ENCODE measurements around the gene TRMT61B. TPM values are rescaled to one million over a fixed set of nuclear protein-coding genes. Genes with fewer than 3 reads are reported as not detected.

The TRMT61B gene
- total and polyA plus RNA-seq, 2 of the 13 experiments (the other 11 are each of a cell fraction or from before 2014, with no cell fraction given): 19.7 to 23.5 TPM

- Histone ChIP-seq H3K79me2 (ENCODE audit: insufficient read depth, low read length) (peaks cover 37% of the 10 kb centered on the region), H4K20me1 (ENCODE audit: insufficient read depth, low read length) (no peaks in the 10 kb centered on the region), H3K27me3 (ENCODE audit: control insufficient read depth in 1 of 2, insufficient read depth in 2 of 2, low read length in 2 of 2) (no peaks in the 10 kb centered on the region; a peak in 1 of 5 replicates), H3K4me2 (ENCODE audit: low read depth, low read length) (peak overlapping the region; percentile 82), H3K36me3 (replicated peaks in 1 of 2; ENCODE audit: control insufficient read depth in 1 of 2, insufficient read depth in 2 of 2, low read length in 2 of 2) (peaks cover 4 to 20% of the 10 kb centered on the region in 2 experiments; a peak in 3 of 5 replicates), H3K4me3 (replicated peaks in 1 of 3; ENCODE audit: insufficient read depth in 1 of 3, low read depth in 2 of 3, low read length in 3 of 3) (peak overlapping the region; percentile 88 to 98 (median 92)), H2AFZ (ENCODE audit: low read length) (no peak overlapping the region), H3K9me3 (ENCODE audit: low read length) (no peaks in the 10 kb centered on the region), H3K4me1 (ENCODE audit: insufficient read depth, low read length) (peaks cover 49% of the 10 kb centered on the region), H3K27ac (ENCODE audit: extremely low read length, insufficient read depth, low read length) (no peak overlapping the region), H3K9ac (ENCODE audit: insufficient read depth, low read depth, low read length) (peak overlapping the region; percentile 84)
- ChIA-PET CTCF (ENCODE audit: low intra/inter-chr PET ratio, low total read pairs) (no interaction called here), POLR2A (interaction anchor here (2.8 kb wide), 1 partner anchor 27 kb away, joined by 52 read pairs; the partner anchor contains the start of gene WDR43)
- intact Hi-C loops (cut with micrococcal nuclease; ENCODE audit: unreplicated experiment): no loop called here
- no TSS peak for BruUV-seq (replicated peaks)
- DNase-seq (ENCODE audit: low spot score) (no peak), FAIRE-seq (no peak), ATAC-seq (no peak)
- 44% methylated on average over 12 of the region's 12 CpGs for WGBS (ENCODE audit: low lambda C conversion rate)
- in situ Hi-C loops (cut with HindIII; ENCODE audit: extremely low pct_ligation_motif_present, low pct_unique_long_range_greater_than_20kb): no loop called here
- TF ChIP-seq ZNF616 (CRISPR knock-in tag; IDR thresholded peaks at IDR 0.05; ENCODE audit: low read depth) (0 out of 2 replicates have a peak, but pooled peaks have one; percentile 45), ZBTB20 (CRISPR knock-in tag; IDR thresholded peaks at IDR 0.05; ENCODE audit: borderline replicate concordance, low read depth) (0 out of 2 replicates have a peak, but pooled peaks have one; percentile 11), ZNF180 (CRISPR knock-in tag; IDR thresholded peaks at IDR 0.05; ENCODE audit: borderline replicate concordance, low read depth) (no peak)
Measured at GRCh38 chr2:28868611-28869010, 1.5 kb downstream of the TRMT61B start.

GRCh38 chr2:28855977-28856376 lies 14.1 kb downstream of the TRMT61B start:
- FAIRE-seq: no peak
- Histone ChIP-seq H3K27me3 (ENCODE audit: control insufficient read depth in 1 of 2, insufficient read depth in 2 of 2, low read length in 2 of 2) (no peaks in the 10 kb centered on the region), H3K4me2 (ENCODE audit: low read depth, low read length) (no peak overlapping the region), H3K9ac (ENCODE audit: insufficient read depth, low read depth, low read length) (no peak overlapping the region), H3K9me3 (ENCODE audit: low read length) (no peaks in the 10 kb centered on the region), H3K79me2 (ENCODE audit: insufficient read depth, low read length) (no peaks in the 10 kb centered on the region), H4K20me1 (ENCODE audit: insufficient read depth, low read length) (no peaks in the 10 kb centered on the region), H3K4me3 (replicated peaks in 1 of 3; ENCODE audit: insufficient read depth in 1 of 3, low read depth in 2 of 3, low read length in 3 of 3) (no peak overlapping the region), H3K27ac (ENCODE audit: extremely low read length, insufficient read depth, low read length) (no peak overlapping the region), H3K4me1 (ENCODE audit: insufficient read depth, low read length) (no peaks in the 10 kb centered on the region), H3K36me3 (replicated peaks in 1 of 2; ENCODE audit: control insufficient read depth in 1 of 2, insufficient read depth in 2 of 2, low read length in 2 of 2) (peaks cover 7 to 22% of the 10 kb centered on the region in 2 experiments), H2AFZ (ENCODE audit: low read length) (no peak overlapping the region)
- ChIA-PET CTCF (ENCODE audit: low intra/inter-chr PET ratio, low total read pairs) (no interaction called here), POLR2A (no interaction called here)
- BruUV-seq (replicated peaks): no TSS peak
- intact Hi-C loops (cut with micrococcal nuclease; ENCODE audit: unreplicated experiment): no loop called here
- no peak for DNase-seq (ENCODE audit: low spot score)
- ATAC-seq: no peak
- no peak for TF ChIP-seq ZNF280B (CRISPR knock-in tag; IDR thresholded peaks at IDR 0.05; ENCODE audit: borderline replicate concordance)
- TF ChIP-seq STAT5B (CRISPR knock-in tag; IDR thresholded peaks at IDR 0.05): no peak
- TF ChIP-seq MAFK (conservative IDR thresholded peaks at IDR 0.05 in 1 of 2, IDR thresholded peaks at IDR 0.05 in 1 of 2; ENCODE audit: low read length in 2 of 2): peak; percentile 33 to 61; a peak in 2 of 4 replicates
- TF ChIP-seq ZNF335 (CRISPR knock-in tag; IDR thresholded peaks at IDR 0.05): no peak
- TF ChIP-seq MNT (IDR thresholded peaks at IDR 0.05): no peak
- peak; percentile 45 for TF ChIP-seq MAFF (IDR thresholded peaks at IDR 0.05; ENCODE audit: low read depth, low read length)
- in situ Hi-C loops (cut with HindIII; ENCODE audit: extremely low pct_ligation_motif_present, low pct_unique_long_range_greater_than_20kb): no loop called here
